GM23338 (cell line): ENCODE measurements around the gene NCOA7. TPM values are rescaled to one million over a fixed set of nuclear protein-coding genes. Genes with fewer than 3 reads are reported as not detected.

ENCODE experiments used
- ATAC-seq: fragments of 200-7000 bp; cut with Tn5 transposase; 3 replicates; pipeline ENCODE4 v1.9.1; 2020
- DNase-seq: peaks from one replicate; pipeline ENCODE4 v3.0.0-alpha.2; 2015; ENCODE audit warnings: low spot score
- H2AFZ ChIP-seq: fragments of 200-600 bp; sonication (generic); 2 replicates; pipeline ENCODE4 v1.8.0; 2016; ENCODE audit warnings: antibody characterized with exemption, mild to moderate bottlenecking, moderate library complexity
- H3F3A ChIP-seq: fragments of 200-600 bp; sonication (generic); replicated peaks from 2 replicates; pipeline ENCODE4 v1.8.0; 2017; ENCODE audit warnings: antibody characterized with exemption, mixed run types, low read depth
- H3K27ac ChIP-seq: fragments of 200-600 bp; sonication (generic); 2 replicates; pipeline ENCODE4 v1.6.1; 2016; ENCODE audit warnings: low read depth
- H3K27me3 ChIP-seq: fragments of 200-600 bp; sonication (generic); 2 replicates; pipeline ENCODE4 v1.8.0; 2016; ENCODE audit warnings: mild to moderate bottlenecking, mixed run types, moderate library complexity; ENCODE audit not compliant: insufficient read depth
- H3K36me3 ChIP-seq: fragments of 200-600 bp; sonication (generic); 2 replicates; pipeline ENCODE4 v1.8.0; 2016; ENCODE audit warnings: mild to moderate bottlenecking; ENCODE audit not compliant: insufficient read depth
- H3K4me1 ChIP-seq: fragments of 200-600 bp; sonication (generic); 2 replicates; pipeline ENCODE4 v1.8.0; 2016; ENCODE audit warnings: mild to moderate bottlenecking, moderate library complexity; ENCODE audit not compliant: insufficient read depth
- H3K4me2 ChIP-seq: fragments of 200-600 bp; sonication (generic); 2 replicates; pipeline ENCODE4 v1.7.1; 2017; ENCODE audit warnings: mixed run types
- H3K4me3 ChIP-seq: fragments of 200-600 bp; sonication (generic); 2 replicates; pipeline ENCODE4 v1.6.1; 2016; ENCODE audit warnings: mixed run types
- H3K79me2 ChIP-seq: fragments of 200-600 bp; sonication (generic); replicated peaks from 2 replicates; pipeline ENCODE4 v1.8.0; 2017; ENCODE audit warnings: mild to moderate bottlenecking; ENCODE audit not compliant: insufficient read depth
- H3K9me2 ChIP-seq: fragments of 200-600 bp; sonication (generic); 2 replicates; pipeline ENCODE4 v1.8.0; 2017; ENCODE audit not compliant: insufficient read depth
- H4K20me1 ChIP-seq: fragments of 200-600 bp; sonication (generic); replicated peaks from 2 replicates; pipeline ENCODE4 v1.8.0; 2017; ENCODE audit warnings: mild to moderate bottlenecking; ENCODE audit not compliant: insufficient read depth
- H3K27ac Mint-ChIP-seq: 2 replicates; pipeline ENCODE4 v1.8.0; 2020; ENCODE audit warnings: inconsistent platforms, mild to moderate bottlenecking, moderate library complexity, mixed read lengths
- H3K27me3 Mint-ChIP-seq: 3 replicates; pipeline ENCODE4 v1.8.0; 2022; ENCODE audit warnings: low read depth, mild to moderate bottlenecking, moderate library complexity, mixed read lengths, inconsistent platforms; ENCODE audit not compliant: insufficient read depth, poor library complexity
- H3K36me3 Mint-ChIP-seq: 3 replicates; pipeline ENCODE4 v1.8.0; 2021; ENCODE audit warnings: low read depth, mild to moderate bottlenecking, inconsistent platforms, moderate library complexity, mixed read lengths
- H3K4me1 Mint-ChIP-seq: 3 replicates; pipeline ENCODE4 v1.8.0; 2020; ENCODE audit warnings: mild to moderate bottlenecking, inconsistent platforms, mixed read lengths
- H3K4me3 Mint-ChIP-seq: 3 replicates; pipeline ENCODE4 v1.8.0; 2021; ENCODE audit warnings: moderate library complexity, mild to moderate bottlenecking, inconsistent platforms, mixed read lengths
- H3K9me3 Mint-ChIP-seq: 3 replicates; pipeline ENCODE4 v1.8.0; 2020; ENCODE audit warnings: moderate library complexity, mild to moderate bottlenecking, inconsistent platforms, mixed read lengths
- CREB1 ChIP-seq: fragments of 250-450 bp; sonication (Bioruptor Pico); IDR thresholded peaks from 2 replicates; pipeline ENCODE4 v1.5.0; 2020; ENCODE audit warnings: low read depth, mild to moderate bottlenecking, moderate library complexity
- CTCF ChIP-seq, 2 experiments: fragments of 200-600 bp in 1 of 2; sonication (generic) in 1 of 2; conservative IDR thresholded peaks; 2 replicates each; pipeline versions ENCODE4 v1.5.1 to v1.6.1; 2016 to 2017; ENCODE audit warnings: antibody characterized with exemption in 2 of 2, low read depth in 2 of 2, mild to moderate bottlenecking in 2 of 2, moderate library complexity in 1 of 2
- ETS1 ChIP-seq: IDR thresholded peaks from 2 replicates; pipeline ENCODE4 v1.6.1; 2016; ENCODE audit warnings: antibody characterized with exemption
- NANOG ChIP-seq: IDR thresholded peaks from 2 replicates; pipeline ENCODE4 v1.6.1; 2016; ENCODE audit warnings: antibody characterized with exemption, borderline replicate concordance
- POLR2AphosphoS5 ChIP-seq: IDR thresholded peaks from 2 replicates; pipeline ENCODE4 v1.6.1; 2016; ENCODE audit warnings: antibody characterized with exemption, low read depth
- REST ChIP-seq: IDR thresholded peaks from one replicate; pipeline ENCODE4 v1.6.1; 2018; ENCODE audit warnings: antibody characterized with exemption; ENCODE audit not compliant: unreplicated experiment
- ZNF114 ChIP-seq: fragments of 250-450 bp; sonication (Bioruptor Pico); IDR thresholded peaks from 2 replicates; pipeline ENCODE4 v1.5.0; 2020; ENCODE audit warnings: mild to moderate bottlenecking, moderate library complexity
- ZNF331 ChIP-seq: fragments of 250-450 bp; sonication (Bioruptor Pico); IDR thresholded peaks from 2 replicates; pipeline ENCODE4 v1.5.0; 2020; ENCODE audit warnings: low read depth, mild to moderate bottlenecking, moderate library complexity
- ZNF462 ChIP-seq: fragments of 250-450 bp; sonication (Bioruptor Pico); IDR thresholded peaks from 2 replicates; pipeline ENCODE4 v1.5.0; 2020; ENCODE audit warnings: mild to moderate bottlenecking, moderate library complexity
- polyA plus RNA-seq: library from polyadenylated mRNA; unstranded; fragments of >200 nt; fragmentation: Nextera tagmentation; extraction: Ambion mirVana; gene quantifications from 2 replicates; pipeline ENCODE4 v1.2.1, GENCODE V29; 2016
- total RNA-seq: library from RNA; depleted of rRNA; stranded (reverse); fragments of >200 nt; shearing (Covaris generic); gene quantifications from 2 replicates; pipeline ENCODE4 v1.2.3, GENCODE V29; 2014

Gene NCOA7
- total and polyA plus RNA-seq, 2 experiments from 2014 or later, result 9.3 to 15.7 TPM

- H3K27ac Mint-ChIP-seq, result no peak overlapping the region
- Histone ChIP-seq H2AFZ (no peak overlapping the region), H3K4me3 (no peak overlapping the region), H3K4me1 (no peaks in the 10 kb centered on the region), H3K27me3 (no peaks in the 10 kb centered on the region), H4K20me1 (no peaks in the 10 kb centered on the region), H3K27ac (no peak overlapping the region), H3K4me2 (no peak overlapping the region), H3K36me3 (no peaks in the 10 kb centered on the region), H3K79me2 (no peaks in the 10 kb centered on the region), H3F3A (no peaks in the 10 kb centered on the region), H3K9me2 (no peaks in the 10 kb centered on the region)
- H3K4me3 Mint-ChIP-seq, result no peak overlapping the region
- H3K4me1 Mint-ChIP-seq, result no peaks in the 10 kb centered on the region
- H3K9me3 Mint-ChIP-seq, result no peaks in the 10 kb centered on the region
- DNase-seq, result peak; percentile 48
- peak in 1 of 2 experiments; percentile 69; a peak in 3 of 4 replicates for TF ChIP-seq CTCF (conservative IDR thresholded peaks at IDR 0.05; ENCODE audit: low read depth in 2 of 2)
- TF ChIP-seq POLR2AphosphoS5, result no peak
- H3K36me3 Mint-ChIP-seq, result no peaks in the 10 kb centered on the region
- no peak for ATAC-seq
- H3K27me3 Mint-ChIP-seq, result no peaks in the 10 kb centered on the region
Measured at GRCh38 chr6:125974214-125974866, 183.6 kb downstream of the NCOA7 start.

- Histone ChIP-seq H3F3A (no peaks in the 10 kb centered on the region), H3K79me2 (no peaks in the 10 kb centered on the region), H3K4me3 (no peak overlapping the region), H3K9me2 (no peaks in the 10 kb centered on the region), H3K36me3 (no peaks in the 10 kb centered on the region), H3K4me1 (no peaks in the 10 kb centered on the region), H3K27me3 (no peaks in the 10 kb centered on the region), H3K27ac (no peak overlapping the region), H3K4me2 (no peak overlapping the region), H4K20me1 (no peaks in the 10 kb centered on the region), H2AFZ (no peak overlapping the region)
- no peak overlapping the region for H3K27ac Mint-ChIP-seq
- no peak for DNase-seq
- no peak for ATAC-seq
- no peaks in the 10 kb centered on the region for H3K36me3 Mint-ChIP-seq
- H3K4me3 Mint-ChIP-seq, result no peak overlapping the region
- H3K27me3 Mint-ChIP-seq, result no peaks in the 10 kb centered on the region
- H3K9me3 Mint-ChIP-seq, result no peaks in the 10 kb centered on the region
- H3K4me1 Mint-ChIP-seq, result peaks cover 2% of the 10 kb centered on the region; the same call in 1 of the 3 replicates
- no peak for TF ChIP-seq ZNF462 (CRISPR knock-in tag)
- TF ChIP-seq NANOG, result no peak
- no peak for TF ChIP-seq ZNF331
- TF ChIP-seq REST, result no peak
- no peak for TF ChIP-seq POLR2AphosphoS5
- TF ChIP-seq CREB1 (CRISPR knock-in tag), result no peak
- no peak for TF ChIP-seq ETS1
- TF ChIP-seq ZNF114 (CRISPR knock-in tag), result no peak
Measured at GRCh38 chr6:125979101-125979500, 188.3 kb downstream of the NCOA7 start.
